Testis (tissue), 2 donors: ENCODE results near the gene WDR38.

Source experiments
- CTCF ChIP-seq, 3 experiments: fragments of 450-650 bp in 2 of 3; fragments of 200-600 bp in 1 of 3; sonication (generic) in 1 of 3; IDR thresholded peaks; one replicate each; pipeline ENCODE4 v1.5.1; 2016 to 2019; ENCODE audit warnings: antibody characterized with exemption in 3 of 3, mild to moderate bottlenecking in 2 of 3, moderate library complexity in 1 of 3
- POLR2A ChIP-seq: fragments of 450-650 bp; IDR thresholded peaks from one replicate; pipeline ENCODE4 v1.6.1; 2017; ENCODE audit warnings: antibody characterized with exemption, mild to moderate bottlenecking, moderate library complexity

- TF ChIP-seq CTCF (IDR thresholded peaks at IDR 0.05) = no peak
- no peak for TF ChIP-seq POLR2A
These were observed 34.6 kb downstream of the WDR38 start for GRCh38 chr9:124887832-124888231.
